ENCODE results near the gene TRIM34.
"Not testable (repeated sequence)": the region's sequence is repeated elsewhere in the genome, so short reads cannot be mapped to it uniquely, and the experiment has no call there.

Gene TRIM34

GRCh38 chr11:5622802-5623201 is 2.0 kb upstream of the TRIM34 start:
- no peak for DNase-seq

DNA sequence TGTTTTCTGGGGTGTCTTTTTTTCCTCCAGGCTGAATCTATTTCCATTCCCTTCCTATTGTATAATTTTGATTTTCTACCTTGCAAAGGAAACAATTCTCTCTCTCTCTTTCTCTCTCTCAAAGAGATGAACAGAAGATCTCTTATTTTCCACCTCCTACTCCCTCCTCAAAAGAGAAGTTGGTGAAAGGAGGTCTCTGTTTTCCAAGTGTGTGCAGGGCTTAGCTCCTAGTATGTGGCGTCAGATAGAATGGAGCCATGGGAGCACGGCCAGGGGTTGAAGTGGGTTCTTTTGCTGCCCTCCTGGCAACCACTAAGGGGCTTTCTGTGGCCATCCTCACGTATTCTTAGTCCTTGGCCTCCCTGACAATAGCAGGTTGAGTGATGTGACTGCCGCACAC is 480 bp downstream of the TRIM34 start:
- DNase-seq: no peak

GRCh38 chr11:5626196-5626595 is 1.4 kb downstream of the TRIM34 start:
- no peak for DNase-seq

DNA sequence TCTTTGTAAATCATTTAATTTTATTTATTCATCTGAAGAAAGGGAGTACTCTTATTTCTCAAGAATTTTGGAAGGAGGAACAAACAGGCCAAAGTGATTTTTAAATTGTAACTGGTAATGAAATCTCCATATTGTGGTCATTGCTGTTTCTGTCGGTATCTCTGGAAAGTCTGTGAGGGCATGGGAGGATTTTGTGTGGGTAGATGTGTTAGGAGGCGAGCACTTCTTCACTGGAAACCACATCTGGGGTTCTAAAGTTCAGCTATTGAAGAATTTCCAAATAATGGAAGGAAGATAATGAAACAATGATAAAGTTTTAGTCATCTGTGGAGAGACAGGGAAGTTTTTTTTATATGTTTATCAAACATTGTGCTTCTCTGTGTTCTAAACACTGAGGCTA is 6.6 kb downstream of the TRIM34 start:
- no peak for DNase-seq

DNA sequence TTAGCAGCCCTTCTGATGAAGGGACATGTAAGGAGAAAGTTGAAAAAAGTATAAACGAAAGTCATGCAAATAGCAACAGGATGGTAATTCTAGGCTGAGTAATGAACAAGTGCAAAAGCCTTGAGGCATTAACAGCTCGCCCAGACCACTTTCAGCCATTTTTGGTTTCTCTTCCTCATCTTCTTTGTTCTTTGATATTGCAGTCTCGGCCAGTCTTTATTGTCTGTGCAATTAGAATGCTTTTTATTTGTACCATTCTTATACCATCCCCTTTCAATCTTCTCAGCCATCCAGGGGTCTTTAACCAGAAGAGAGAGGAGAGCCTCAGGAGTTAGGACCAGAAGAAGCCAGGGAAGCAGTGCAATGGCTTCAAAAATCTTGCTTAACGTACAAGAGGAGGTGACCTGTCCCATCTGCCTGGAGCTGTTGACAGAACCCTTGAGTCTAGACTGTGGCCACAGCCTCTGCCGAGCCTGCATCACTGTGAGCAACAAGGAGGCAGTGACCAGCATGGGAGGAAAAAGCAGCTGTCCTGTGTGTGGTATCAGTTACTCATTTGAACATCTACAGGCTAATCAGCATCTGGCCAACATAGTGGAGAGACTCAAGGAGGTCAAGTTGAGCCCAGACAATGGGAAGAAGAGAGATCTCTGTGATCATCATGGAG is 7.3 kb downstream of the TRIM34 start:
- DNase-seq: no peak

DNA sequence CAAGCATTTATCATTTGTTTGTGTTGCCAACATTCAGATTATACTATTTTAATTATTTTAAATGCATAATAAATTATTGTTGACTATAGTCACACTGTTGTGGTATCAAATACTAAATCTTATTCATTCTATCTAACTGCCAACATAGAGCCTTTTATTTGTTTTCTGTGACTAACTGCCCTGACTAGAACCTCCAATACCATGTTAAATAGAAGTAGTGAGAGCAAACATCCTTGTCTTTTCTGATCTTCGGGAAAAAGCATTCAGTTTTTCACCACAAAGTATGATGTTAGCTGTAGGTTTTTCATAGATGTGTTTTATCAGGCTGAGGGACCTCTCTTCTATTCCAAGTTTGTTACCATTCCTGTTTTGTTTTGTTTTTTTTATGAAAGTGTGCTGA is 15.2 kb downstream of the TRIM34 start:
- no peak for DNase-seq

- DNase-seq: no peak
These were observed 18.8 kb downstream of the TRIM34 start for GRCh38 chr11:5643585-5643984.

DNA sequence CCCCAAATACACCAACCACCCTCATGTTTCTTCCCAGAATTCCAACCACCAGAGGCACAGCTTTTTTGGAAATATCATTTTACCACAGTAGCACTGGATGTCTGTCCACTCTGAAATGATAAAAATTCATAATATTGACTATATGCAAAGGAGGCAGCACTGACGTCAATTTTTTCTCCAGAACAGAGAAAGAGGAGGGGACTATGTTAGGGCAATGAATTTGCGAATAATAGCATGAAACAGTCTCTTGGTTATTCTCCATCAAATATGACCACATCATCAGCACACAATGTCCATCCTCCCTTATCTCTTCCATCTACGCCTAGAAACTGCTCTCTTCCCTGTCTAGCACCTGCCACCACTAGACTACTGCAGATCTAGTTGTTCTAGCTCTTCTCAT is 21.3 kb downstream of the TRIM34 start:
- no peak for DNase-seq

DNA sequence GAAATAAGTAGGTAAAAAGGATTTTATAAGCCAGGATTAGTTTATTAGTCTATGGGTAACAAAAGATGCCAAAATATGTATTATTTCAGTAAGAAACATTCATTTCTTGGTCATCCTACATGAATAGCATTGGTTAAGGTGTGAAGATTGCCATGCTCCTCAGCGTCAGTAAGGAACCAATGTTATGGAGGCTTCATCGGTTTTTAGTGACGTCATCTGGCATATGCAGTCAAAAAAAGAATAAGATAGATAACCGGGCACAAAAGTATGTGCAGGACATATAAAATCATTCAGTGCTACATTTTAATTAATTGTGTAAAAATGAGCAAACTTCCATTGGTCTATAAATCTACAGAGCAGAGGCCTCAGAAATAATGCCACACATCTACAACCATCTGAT is 30.7 kb downstream of the TRIM34 start:
- DNase-seq: no peak

DNA sequence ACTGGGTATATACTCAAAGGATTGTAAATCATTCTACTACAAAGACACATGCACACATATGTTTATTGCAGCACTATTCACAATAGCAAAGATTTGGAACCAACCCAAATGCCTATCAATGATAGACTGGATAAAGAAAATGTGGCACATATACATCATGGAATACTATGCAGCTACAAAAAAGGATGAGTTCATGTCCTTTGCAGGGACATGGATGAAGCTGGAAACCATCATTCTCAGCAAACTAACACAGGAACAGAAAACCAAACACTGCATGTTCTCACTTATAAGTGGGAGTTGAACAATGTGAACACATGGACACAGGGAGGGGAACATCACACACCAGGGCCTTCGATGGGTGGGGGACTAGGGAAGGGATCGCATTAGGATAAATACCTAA is 32.2 kb downstream of the TRIM34 start:
- not testable (repeated sequence) for DNase-seq

GRCh38 chr11:5658318-5658717 is 33.5 kb downstream of the TRIM34 start:
- no peak for DNase-seq

GRCh38 chr11:5663511-5663910 is 38.7 kb downstream of the TRIM34 start:
- no peak for DNase-seq

- DNase-seq: no peak
These were observed 40.3 kb downstream of the TRIM34 start for GRCh38 chr11:5665051-5665570.

DNA sequence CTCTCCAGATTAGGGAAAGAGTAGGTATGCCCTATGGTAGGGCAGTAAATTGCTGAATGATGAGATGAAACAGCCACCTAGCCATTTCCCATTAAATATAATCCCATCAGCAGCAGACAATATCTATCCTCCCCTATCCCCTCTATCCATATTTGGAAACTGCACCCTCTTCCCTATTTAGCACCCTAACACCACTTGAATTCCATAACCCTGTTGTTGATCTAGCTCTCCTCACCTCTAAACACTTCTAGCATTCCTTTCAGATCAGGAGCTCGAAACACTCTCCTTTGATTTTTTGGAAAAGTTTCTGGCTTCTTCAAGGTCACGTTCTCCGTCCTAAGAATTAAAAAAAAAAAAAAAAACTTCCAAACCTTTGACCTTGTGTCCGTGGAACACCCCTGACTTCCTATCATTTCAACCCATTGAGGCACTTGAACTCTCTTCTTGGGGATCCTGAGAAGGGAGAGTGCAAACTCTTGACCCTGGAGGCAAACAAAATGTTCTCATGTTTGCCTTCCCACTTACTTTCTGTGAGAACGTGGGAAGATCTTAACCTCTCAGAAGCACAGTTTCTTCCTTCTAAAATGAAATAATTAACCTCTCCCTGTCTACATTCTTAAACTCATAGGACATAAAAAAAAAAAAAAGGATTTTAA is 41.1 kb downstream of the TRIM34 start:
- DNase-seq: no peak

- no peak for DNase-seq
These were observed 41.6 kb downstream of the TRIM34 start for GRCh38 chr11:5666402-5666793.

- DNase-seq: no peak
These were observed 47.0 kb downstream of the TRIM34 start for GRCh38 chr11:5671831-5672230.

- no peak for DNase-seq
These were observed 49.6 kb downstream of the TRIM34 start for GRCh38 chr11:5674391-5674790.

DNA sequence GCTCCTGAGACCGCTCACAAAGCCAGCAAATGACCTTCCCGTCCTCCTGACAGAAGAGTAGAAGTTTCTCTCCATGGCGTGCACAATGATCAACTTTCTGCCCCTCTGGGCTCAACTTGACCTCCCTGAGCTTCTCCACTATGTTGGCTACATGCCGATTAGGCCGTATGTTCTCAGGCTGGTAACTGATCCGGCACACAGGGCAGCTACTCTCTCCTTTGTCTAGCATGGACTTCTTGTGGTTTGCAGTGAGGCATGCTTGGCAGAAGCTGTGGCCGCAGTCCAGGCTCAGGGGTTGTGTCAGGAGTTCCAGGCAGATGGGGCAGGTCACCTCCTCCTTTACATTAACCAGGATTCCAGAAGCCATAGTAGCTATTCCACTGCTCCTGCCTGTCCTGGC is 55.0 kb downstream of the TRIM34 start:
- no peak for DNase-seq

- not testable (repeated sequence) for DNase-seq
These were observed 58.2 kb downstream of the TRIM34 start for GRCh38 chr11:5682890-5683441.

DNA sequence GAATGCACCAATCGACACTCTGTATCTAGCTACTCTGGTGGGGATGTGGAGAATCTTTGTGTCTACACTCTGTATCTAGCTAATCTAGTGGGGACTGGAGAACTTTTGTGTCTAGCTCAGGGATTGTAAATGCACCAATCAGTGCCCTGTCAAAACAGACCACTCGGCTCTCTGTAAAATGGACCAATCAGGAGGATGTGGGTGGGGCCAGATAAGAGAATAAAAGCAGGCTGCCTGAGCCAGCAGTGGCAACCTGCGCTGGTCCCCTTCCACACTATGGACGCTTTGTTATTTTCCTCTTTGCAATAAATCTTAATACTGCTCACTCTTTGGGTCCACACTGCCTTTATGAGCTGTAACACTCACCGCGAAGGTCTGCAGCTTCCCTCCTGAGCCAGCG is 58.8 kb downstream of the TRIM34 start:
- DNase-seq: not testable (repeated sequence)

GRCh38 chr11:5684036-5684645 is 59.3 kb downstream of the TRIM34 start:
- no peak for DNase-seq

DNA sequence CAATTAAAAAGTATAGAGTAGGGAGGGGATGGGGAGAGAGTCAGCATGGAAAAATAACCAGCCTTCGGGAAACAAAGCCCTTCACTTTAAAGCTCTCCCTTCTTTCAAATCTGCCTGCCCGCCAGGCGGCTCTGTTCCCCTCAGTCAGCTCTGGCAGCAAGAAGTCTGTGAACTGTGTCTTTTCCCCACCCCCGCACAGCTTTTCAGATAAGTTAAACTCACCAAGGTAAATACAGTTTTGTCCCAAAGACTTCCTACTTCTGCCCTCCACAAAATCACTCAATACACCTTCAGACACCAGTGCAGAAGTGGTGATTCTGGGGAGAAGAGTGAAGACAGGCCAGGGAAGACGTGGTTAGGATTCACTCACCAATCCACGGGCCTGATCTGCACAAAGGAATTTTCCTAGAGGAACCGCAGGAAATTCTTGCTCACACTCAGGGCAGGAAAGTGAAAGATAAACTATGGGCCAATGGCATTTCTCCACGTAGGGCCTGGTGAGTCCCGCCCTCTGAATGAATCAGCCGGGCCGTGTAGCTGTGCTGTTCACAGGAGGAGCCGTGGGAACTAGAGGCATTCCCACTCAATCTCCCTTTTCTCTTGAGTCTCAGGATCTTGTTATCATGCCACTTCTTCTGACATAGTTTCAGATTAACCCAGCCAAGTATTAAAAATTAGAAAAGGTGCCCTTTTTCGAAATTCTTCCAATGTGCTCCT is 60.0 kb downstream of the TRIM34 start, which contains the start of gene TRIM5:
TSS of gene TRIM5 (minus strand) at position 429 of the 717 bp plus-strand sequence. CDS start 4,897 bp downstream, outside the sequence.
- DNase-seq: no peak

DNA sequence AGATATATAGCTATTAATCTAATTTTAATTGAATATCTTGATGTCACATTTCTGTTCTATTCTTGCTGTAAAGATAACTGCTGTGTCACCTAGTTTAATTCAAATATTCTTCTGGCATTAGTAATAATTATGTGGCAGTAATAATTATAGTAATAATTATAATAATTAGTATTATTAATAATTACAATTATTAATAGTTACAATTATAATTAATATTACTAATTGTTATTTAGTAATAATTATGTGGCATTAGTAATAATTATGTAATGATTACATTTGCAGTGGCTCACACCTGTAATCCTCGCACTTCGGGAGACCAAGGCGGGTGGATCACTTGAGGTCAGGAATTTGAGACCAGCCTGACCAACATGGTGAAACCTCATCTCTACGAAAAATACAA is 61.6 kb downstream of the TRIM34 start:
- DNase-seq: no peak

All from NCI-H1930 (cell line).